KBM-7 (cell line): ENCODE measurements around the gene CCDC124.

Source experiments
- DNase-seq: peaks from one replicate; pipeline ENCODE4 v3.0.0-alpha.2; 2015
- in situ Hi-C: fragments of 300-500 bp; cut with MboI; formaldehyde crosslinking; loops from 2 replicates; pipeline ENCODE4 v1.14.3; 2020; ENCODE audit warnings: low sequenced_read_pairs, low pct_unique_long_range_greater_than_20kb, mixed read lengths

The CCDC124 gene

DNA sequence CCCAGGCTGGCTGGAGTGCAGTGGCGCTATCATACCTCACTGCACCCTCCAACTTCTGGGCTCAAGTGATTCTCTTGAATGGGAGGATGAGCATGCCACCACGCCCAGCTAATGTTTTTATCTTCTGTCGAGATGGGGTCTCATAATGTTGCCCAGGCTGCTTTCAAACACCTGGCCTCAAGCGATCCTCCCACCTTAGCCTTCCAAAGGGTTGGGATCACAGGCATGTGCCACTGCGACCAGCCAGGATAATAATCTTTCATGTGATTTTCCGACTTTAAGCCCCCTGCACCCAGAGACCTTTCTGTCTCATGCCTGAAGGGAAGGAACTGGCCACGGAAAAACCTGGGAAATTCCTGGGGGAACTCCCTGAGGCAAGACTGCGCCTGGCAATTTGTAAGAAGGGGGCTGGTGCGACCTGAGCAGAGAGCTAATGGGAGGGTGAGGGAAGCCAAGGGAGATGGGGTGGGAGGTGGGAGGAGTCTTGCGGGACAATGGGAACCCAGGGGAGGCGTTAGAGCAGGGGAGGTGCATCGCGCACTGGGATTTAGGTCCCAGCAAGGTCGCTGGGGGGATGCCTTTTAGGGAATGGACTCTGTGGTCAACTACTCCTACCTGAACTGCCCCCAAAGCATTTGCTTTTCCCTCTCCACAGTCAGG is 1.2 kb upstream of the CCDC124 start:
- in situ Hi-C loops = no loop called here
- DNase-seq = no peak

DNA sequence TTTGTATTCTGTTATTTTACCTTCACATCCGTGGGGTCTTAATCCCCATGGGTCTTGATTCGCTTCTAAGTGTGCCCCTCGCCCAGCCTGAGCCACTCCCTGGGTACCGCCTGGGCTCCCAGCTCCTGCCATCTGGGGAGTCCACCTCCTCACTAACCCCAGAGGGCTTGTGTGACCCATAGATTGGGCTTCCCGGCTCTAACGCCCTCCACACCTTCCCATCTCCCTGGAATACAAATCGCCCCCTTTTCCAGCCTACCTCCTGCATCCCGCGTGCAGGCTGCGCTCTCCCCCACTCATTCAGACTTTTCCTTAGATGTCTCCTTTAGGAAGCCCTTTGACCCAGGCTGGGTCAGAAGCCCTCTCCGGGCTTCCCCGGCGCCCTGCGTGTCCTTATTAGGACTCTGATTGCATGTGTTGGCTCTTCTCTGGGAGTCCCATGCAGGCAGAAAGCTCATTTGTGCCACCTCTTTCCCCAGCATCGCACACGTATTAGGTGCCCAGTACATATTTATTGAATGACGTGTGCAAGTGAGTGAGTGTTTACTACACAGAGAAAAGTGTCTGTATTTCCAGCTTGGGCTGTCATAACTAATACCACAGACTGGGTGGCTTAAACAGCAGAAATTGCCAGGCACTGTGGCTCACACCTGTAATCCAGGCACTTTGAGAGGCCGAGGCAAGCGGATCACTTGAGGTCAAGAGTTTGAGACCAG is 757 bp downstream of the CCDC124 start:
- in situ Hi-C loops = no loop called here
- no peak for DNase-seq

DNA sequence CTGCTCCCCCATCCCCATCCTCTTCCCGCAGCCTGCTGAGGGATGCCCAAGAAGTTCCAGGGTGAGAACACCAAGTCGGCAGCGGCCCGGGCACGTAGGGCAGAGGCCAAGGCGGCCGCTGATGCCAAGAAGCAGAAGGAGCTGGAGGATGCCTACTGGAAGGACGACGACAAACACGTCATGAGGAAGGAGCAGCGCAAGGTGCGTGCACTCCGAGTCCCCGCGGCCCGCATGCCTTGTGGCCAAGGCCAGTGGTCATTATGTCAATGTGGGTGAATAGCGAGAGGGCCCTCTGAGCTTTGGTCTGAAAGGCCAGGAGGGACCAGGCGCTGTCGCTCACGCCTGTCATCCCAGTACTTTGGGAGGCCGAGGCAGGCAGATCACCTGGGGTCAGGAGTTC is 3.6 kb downstream of the CCDC124 start:
- no peak for DNase-seq
- in situ Hi-C loops = no loop called here

DNA sequence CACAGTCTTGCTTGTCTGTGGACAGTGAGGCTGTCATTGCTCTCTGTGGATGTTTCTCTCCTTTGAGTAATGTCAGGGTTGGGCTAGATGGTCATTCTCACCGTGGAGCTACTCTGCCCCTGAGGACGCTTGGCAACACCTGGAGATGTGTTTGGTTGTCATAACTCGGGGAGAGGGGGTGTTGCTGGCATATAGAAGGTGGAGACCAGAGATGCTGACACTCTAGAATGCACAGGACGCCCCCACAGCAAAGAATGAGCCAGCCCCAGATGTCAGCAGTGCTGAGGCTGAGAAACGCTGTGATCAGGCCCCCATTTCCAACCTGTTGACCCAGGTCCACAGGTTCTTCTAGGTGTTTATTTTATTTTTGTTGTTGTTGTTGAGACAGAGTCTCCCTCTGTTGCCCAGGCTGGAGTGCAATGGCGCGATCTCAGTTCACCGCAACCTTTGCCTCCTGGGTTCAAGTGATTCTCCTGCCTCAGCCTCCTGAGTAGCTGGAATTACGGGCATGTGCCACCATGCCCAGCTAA is 4.6 kb downstream of the CCDC124 start:
- in situ Hi-C loops = no loop called here
- DNase-seq = no peak

DNA sequence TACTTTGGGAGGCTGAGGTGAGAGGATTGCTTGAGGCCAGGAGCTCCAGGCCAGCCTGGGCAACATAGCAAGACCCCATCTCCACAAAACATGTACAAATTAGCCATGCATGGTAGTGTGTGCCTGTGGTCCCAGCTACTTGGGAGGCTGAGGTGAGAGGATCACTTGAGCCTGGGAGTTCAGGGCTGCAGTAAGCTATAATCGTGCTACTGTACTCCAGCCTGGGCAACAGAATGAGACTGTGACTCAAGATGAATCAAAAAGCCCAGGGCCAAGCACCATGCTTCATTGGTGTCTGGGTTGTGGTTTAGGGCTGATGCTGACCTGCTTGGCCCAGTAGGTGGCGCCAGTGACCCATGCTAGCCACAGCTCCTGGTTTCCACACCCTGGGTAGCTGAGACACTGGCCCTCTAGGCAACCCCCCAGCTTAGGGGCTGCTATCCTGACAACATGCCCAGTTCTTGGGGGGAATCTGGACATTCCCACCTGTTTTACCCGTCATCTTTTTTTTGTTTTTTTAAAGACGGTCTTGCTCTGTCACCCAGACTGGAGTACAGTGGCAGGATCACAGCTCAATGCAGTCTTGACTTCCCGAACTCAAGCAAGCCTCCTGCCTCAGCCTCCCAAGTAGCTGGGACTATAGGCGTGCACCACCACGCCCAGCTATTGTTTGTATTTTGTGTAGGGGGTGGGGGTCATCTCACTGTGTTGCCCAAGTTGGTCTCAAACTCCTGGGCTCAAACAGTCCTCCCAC is 5.5 kb downstream of the CCDC124 start:
- peak; percentile 88 for DNase-seq
- in situ Hi-C loops = no loop called here

DNA sequence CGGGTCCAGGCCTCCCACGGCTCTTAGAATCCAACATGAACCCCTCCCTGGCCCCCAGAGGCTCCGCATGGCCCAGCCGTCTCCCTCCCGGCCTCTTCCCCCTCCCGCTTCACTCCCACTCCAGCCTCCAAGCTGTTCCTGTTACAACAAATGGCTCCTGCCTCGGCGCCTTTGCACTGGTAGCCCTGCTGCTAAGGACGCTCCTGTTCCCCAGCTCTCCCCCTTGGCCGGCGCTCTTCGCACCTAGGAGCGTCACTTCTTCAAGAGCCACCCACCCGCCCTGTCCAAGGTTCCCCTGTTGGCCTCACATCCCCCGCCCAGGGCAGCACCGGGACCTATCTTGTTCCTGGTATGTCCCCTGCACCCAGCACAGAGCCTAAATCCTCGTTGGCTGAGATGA is 9.4 kb downstream of the CCDC124 start:
- no peak for DNase-seq
- in situ Hi-C loops = loop anchor here (10.0 kb wide), 1 partner anchor 53 kb away; no protein-coding TSS in a partner anchor

DNA sequence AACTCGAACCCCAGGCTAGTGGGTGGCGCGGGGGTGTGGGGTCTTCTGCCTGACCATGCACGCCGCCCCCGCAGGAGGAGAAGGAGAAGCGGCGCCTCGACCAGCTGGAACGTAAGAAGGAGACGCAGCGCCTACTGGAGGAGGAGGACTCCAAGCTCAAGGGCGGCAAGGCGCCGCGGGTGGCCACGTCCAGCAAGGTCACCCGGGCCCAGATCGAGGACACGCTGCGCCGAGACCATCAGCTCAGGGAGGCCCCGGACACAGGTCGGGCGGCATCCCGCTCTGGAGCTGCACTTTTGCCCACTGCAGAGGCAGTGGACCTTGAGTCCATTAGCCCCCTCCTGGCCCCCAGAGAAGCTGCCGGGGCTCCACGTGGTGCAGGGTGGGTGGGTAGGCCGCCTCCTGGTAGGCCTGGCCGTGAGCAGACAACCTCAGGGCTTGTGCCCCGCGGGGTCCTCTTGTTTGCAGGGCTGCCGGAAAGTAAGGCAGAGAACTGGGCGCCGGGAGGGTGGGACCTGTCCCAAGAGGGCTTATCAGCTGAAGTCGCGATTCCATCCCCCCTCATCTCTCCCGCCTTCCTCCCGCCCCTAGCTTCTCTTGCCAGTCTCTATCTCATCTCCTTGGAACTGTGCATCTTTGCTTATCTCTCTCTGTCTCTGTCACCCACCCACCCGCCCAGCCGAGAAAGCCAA is 9.9 kb downstream of the CCDC124 start:
- in situ Hi-C loops = loop anchor here (10.0 kb wide), 1 partner anchor 52 kb away; no protein-coding TSS in a partner anchor
- DNase-seq = no peak

DNA sequence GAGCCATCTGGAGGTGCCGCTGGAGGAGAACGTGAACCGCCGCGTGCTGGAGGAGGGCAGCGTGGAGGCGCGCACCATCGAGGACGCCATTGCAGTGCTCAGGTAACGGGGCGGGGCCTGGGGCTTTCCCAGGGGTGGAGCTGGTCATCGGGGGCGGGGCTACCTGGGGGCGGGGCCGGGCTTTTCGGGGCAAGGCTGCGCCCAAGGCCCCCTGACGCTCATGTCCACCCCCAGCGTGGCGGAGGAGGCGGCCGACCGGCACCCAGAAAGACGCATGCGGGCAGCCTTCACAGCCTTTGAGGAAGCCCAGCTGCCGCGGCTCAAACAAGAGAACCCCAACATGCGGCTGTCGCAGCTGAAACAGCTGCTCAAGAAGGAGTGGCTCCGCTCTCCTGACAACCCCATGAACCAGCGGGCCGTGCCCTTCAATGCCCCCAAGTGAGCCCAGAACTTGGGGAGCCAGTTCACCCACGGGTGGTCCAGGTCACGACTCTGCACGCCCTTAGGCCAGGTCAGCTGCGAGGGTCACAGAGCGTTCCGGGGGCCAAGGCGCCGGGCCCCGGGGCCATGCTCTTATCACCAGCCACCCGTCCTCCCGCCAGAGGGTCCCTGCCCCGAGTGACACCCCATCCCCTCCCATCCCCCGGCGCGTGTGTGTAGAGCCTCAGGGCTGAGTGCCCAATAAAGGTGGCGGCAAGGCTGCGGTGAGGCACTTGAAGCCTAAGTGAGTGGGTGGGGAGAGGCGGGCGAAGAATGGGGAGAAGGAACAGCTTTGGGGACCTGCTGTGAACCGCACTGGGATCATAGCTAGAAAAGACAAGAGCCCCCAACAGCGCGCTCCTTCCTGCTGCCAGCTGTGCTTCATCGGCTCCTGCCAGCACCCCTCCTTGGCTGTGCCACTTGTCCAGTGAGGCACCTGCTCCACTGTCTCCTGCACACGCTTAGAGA is 10.7 kb downstream of the CCDC124 start:
- DNase-seq = no peak
- in situ Hi-C loops = loop anchor here (10.0 kb wide), 1 partner anchor 51 kb away; no protein-coding TSS in a partner anchor

DNA sequence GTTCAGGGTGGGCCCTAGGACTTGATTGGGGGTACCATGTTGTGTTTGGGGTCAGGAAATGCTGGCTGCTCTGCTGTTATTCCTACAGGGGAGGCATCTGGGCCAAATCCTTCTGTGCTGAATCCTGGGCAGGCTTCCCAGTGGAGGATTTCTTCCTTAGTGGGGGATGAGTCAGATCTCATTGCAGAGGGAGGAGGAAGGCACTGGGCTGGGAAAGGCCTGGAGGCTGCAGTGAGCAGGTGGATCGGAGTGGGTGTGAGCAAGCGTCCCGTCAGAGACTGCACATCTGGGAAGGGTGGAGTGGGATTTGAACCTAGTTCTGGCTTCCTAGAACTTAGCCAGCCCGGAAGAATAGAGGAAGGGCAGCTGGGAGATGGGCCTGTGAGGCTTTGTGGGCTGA is 11.5 kb downstream of the CCDC124 start:
- in situ Hi-C loops = loop anchor here (10.0 kb wide), 1 partner anchor 50 kb away; no protein-coding TSS in a partner anchor
- no peak for DNase-seq

DNA sequence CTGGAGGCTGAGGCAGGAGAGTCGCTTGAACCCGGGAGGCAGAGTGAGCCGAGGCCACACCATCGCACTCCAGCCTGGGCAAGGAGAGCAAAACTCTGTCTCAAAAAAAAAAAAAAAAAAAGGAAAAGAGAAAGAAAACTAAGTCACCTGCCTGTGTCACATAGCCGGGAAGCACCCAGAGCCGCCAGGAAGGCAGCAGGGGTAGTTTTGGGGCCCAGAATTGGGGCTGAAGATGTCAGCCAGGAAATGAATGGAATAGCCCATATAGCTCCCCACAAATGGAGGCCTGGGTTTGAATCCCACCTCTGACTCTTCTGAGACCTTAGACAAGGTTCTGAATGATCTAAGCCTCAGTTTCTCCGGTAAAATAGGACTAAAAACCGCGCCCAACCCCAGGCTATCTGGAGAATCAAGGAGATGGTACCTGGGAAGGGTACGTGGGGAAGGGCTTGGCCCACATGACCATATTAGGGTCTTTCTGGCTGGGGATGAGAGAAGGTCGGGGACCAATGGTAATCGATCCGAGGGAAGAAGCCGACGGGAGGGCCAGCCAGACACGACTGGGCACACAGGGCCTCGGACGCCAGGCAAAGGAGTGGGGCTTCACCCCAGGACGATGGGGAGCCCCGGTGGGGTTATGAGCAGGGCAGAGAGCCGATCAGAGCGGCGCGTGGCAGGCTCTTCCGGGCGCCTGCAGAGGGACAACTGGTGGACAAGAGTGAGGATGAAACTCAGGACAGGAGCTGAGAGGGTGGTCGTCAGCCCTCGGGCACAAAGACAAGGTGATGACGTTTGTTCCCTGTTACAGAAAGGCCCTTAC is 14.4 kb downstream of the CCDC124 start:
- in situ Hi-C loops = loop anchor here (10.0 kb wide), 1 partner anchor 48 kb away; no protein-coding TSS in a partner anchor
- no peak for DNase-seq

DNA sequence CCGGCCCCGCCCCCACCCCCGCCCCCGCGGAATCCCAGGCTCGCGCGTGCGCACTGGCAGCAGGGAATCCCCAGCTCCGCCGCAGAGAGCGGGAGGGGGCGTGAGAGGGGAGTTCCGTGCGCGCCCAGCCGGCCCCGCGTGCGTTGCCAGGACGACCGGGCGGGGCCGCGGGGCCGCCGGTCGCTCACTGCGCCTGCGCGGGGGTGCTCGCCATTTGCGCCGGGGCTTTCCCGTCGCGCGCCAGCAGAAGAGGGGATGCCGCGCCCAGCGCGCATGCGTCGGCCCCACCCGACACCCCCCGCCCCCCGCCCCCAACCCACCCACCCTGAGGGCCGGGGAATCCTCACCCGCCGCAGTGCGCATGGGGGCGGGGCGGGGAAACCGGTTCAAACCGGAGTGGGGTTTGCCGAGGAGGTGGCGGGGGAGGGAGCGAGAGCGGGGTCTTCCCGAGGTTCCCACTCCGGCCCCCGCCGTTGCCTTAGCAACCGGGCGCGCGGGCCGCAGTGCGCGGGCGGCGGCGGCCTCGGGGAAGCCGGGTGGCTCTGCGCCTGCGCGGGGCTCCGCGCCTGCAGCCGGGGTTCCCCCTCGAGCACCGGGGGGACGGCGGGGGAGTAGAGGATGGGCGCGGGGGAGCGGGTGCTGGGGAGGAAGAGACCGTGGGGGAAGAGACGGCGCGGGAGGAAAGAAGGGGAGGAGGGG is 15.1 kb downstream of the CCDC124 start:
- peak; percentile 92 for DNase-seq
- in situ Hi-C loops = loop anchor here (10.0 kb wide), 1 partner anchor 47 kb away; no protein-coding TSS in a partner anchor

DNA sequence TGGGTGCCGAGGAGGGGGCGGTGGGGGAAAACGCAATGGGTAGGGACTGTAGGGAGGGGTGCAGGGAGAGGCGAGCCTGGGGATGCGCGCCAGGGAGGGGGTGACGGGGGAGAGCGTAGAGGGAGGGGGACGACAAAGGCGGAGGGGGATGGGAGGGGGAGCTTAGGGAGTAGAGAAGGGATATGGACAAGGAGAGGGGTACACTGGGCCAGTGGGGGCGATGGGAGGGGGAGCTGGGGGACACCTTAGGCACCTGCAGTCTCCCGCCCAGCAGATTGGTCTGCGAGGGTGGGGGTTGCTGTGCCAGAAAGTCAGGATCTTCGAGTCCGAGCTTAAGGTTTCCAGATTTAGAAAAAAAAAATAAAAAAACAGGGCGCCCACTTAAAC is 15.7 kb downstream of the CCDC124 start:
- in situ Hi-C loops = loop anchor here (10.0 kb wide), 1 partner anchor 46 kb away; no protein-coding TSS in a partner anchor
- DNase-seq = no peak

DNA sequence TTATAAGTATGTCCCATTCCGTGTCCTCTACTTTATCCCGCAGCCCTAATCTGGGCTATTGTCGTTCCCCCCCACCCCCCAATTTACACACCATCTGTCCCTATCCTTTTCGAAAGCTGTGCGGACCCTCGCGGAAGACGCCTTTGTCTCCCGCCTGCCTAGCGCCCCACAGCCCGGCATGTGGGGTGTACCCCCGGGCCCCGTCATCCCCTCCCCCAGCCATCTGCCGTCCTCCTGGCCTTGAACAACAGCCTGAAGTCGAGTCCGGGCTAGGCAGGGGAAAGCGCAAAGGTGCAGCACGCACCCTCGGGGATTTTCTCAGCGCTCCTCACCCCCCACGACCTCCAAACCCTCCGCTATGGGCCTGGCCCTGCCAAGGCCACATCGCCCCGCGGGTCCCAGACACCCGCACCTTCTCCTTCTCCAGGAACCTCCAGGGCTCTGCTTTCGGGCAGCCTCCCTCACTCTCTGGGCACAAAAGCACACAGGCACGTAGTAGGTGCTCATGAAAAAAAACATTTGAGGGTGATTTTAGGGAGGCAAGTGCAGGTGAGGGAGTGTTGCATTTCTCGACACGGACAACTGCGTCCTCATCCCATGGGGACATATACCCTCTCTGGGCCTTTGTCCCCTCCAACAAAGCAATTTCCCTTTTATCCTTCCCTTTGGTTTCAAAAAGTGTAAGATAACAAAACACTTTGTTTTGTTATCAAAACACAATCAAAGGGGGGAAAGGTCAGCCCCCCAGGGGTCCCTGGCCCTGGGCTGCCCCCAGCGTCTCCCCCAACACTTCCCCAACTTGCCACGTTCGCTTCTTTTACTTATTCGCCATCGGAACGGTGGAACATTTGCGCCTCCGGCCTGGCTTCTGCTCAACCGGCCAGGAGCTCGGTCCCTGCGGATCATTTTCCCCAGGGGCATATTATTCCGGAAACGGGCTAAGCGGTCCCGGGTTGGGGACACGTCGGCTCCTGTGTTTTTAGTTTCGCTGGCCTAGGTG is 16.4 kb downstream of the CCDC124 start:
- DNase-seq = no peak

DNA sequence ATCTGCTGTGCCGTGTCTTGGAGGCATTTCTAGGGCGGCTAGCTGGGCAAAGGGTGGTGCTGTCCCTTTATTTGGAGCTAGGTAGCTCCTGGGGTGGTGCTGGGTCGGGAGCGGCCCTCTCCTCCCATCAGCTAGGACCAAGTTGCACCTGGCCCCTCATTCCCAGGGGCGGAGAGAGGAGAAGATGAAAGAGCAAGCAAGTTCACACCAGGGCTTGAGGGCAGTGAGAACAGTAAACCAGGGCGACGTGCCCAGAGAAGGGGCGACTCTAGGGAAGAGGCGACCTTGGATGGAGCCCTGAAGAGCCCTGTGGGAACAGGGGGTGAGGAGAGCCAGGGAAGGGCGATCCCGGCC is 17.1 kb downstream of the CCDC124 start:
- in situ Hi-C loops = loop anchor here (10.0 kb wide), 1 partner anchor 45 kb away; no protein-coding TSS in a partner anchor
- no peak for DNase-seq

More for the DNA sequence above, 16.4 kb downstream of the CCDC124 start:
- in situ Hi-C loops = loop anchor here (10.0 kb wide), 1 partner anchor 46 kb away; no protein-coding TSS in a partner anchor
